GM18867 (cell line): Measurements from ENCODE around the gene CAPN5.
"Not testable (repeated sequence)": the region's sequence is repeated elsewhere in the genome, so short reads cannot be mapped to it uniquely, and the experiment has no call there.

Experiments
- ATAC-seq: cut with Tn5 transposase; IDR thresholded peaks from one replicate; pipeline ENCODE4 v1.9.1; 2021; ENCODE audit warnings: mild to moderate bottlenecking, moderate library complexity; ENCODE audit not compliant: unreplicated experiment

Gene CAPN5

GRCh38 chr11:77066229-77067042 lies at the start of gene CAPN5:
TSS of gene CAPN5 (plus strand) at chr11:77066971. CDS start at chr11:77084887, 17,916 bp downstream.
- ATAC-seq, result peak; percentile 92

- ATAC-seq, result not testable (repeated sequence)
Measured at GRCh38 chr11:77018396-77018924, 48.3 kb upstream of the CAPN5 start.

- ATAC-seq, result no peak
Measured at GRCh38 chr11:77019976-77020595, 46.7 kb upstream of the CAPN5 start.

- no peak for ATAC-seq
Measured at GRCh38 chr11:77020734-77021133, 46.0 kb upstream of the CAPN5 start.

GRCh38 chr11:77024745-77025144 lies 42.0 kb upstream of the CAPN5 start:
- ATAC-seq, result no peak

GRCh38 chr11:77026221-77026620 lies 40.5 kb upstream of the CAPN5 start:
- no peak for ATAC-seq

- ATAC-seq, result no peak
Measured at GRCh38 chr11:77026743-77027142, 40.0 kb upstream of the CAPN5 start.

- no peak for ATAC-seq
Measured at GRCh38 chr11:77027275-77027674, 39.5 kb upstream of the CAPN5 start.

- no peak for ATAC-seq
Measured at GRCh38 chr11:77029829-77030228, 36.9 kb upstream of the CAPN5 start.

GRCh38 chr11:77030834-77031414 lies 35.8 kb upstream of the CAPN5 start:
- no peak for ATAC-seq

- ATAC-seq, result no peak
Measured at GRCh38 chr11:77031599-77031998, 35.2 kb upstream of the CAPN5 start.

- no peak for ATAC-seq
Measured at GRCh38 chr11:77035039-77035438, 31.7 kb upstream of the CAPN5 start.

- ATAC-seq, result no peak
Measured at GRCh38 chr11:77035580-77035979, 31.2 kb upstream of the CAPN5 start.

GRCh38 chr11:77036398-77036797 lies 30.4 kb upstream of the CAPN5 start:
- ATAC-seq, result no peak

GRCh38 chr11:77037057-77037456 lies 29.7 kb upstream of the CAPN5 start:
- ATAC-seq, result no peak

- no peak for ATAC-seq
Measured at GRCh38 chr11:77038029-77038824, 28.5 kb upstream of the CAPN5 start.

GRCh38 chr11:77038825-77039326 lies 27.9 kb upstream of the CAPN5 start:
- ATAC-seq, result no peak

- no peak for ATAC-seq
Measured at GRCh38 chr11:77039491-77040400, 27.0 kb upstream of the CAPN5 start.

GRCh38 chr11:77040401-77040777 lies 26.4 kb upstream of the CAPN5 start:
- no peak for ATAC-seq

GRCh38 chr11:77040889-77041288 lies 25.9 kb upstream of the CAPN5 start:
- no peak for ATAC-seq
